GM12874 (cell line): ENCODE data around the gene FAM13B.

Source experiments
- CTCF ChIP-seq: IDR thresholded peaks from 2 replicates; pipeline ENCODE4 v1.5.1; 2011; ENCODE audit warnings: low read depth, mild to moderate bottlenecking, control low read depth, low read length, moderate library complexity; ENCODE audit not compliant: insufficient read depth

FAM13B gene

GRCh38 chr5:138000102-138000723, 32.7 kb downstream of the FAM13B start:
- TF ChIP-seq CTCF = no peak

DNA sequence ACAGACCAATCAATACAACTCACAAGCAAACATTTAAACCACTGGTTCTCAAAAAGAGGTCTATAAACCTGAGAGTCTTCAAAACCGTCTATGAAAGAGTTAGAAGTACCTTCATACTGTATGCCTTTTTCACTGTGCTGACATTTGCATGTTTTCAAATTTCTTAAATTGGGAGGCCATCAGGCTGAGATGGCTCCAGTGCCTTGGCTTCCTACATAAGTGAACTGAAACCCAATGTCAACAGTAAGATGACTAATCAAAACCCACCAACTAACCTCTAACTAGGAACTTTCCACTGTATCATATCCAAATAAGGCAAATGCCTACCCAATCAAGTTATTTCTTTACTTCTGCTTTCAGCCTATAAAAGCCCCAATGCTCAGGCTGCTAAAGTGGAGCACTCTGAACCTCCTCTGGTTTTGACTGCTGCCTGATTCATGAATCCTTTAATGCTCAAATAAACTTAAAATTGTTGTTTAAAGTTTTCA, 35.1 kb downstream of the FAM13B start:
- no peak for TF ChIP-seq CTCF

DNA sequence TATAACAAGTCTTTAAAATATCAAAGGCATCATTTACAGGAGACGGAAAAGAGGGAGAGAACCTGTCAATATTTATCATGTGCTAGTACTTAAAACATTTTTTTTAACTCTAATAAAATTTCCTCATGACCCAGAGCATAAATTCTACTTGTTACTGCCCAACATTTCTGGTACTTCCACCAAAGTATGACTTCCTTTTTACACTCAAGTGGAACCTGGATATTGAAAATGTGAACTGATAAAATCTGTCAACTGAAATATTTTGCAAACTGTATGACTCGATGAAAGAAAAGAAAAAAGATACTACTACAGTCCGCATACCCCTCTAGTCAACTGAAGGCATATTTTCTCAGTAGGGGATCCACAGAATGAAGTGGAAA, 37.1 kb downstream of the FAM13B start:
- no peak for TF ChIP-seq CTCF

DNA sequence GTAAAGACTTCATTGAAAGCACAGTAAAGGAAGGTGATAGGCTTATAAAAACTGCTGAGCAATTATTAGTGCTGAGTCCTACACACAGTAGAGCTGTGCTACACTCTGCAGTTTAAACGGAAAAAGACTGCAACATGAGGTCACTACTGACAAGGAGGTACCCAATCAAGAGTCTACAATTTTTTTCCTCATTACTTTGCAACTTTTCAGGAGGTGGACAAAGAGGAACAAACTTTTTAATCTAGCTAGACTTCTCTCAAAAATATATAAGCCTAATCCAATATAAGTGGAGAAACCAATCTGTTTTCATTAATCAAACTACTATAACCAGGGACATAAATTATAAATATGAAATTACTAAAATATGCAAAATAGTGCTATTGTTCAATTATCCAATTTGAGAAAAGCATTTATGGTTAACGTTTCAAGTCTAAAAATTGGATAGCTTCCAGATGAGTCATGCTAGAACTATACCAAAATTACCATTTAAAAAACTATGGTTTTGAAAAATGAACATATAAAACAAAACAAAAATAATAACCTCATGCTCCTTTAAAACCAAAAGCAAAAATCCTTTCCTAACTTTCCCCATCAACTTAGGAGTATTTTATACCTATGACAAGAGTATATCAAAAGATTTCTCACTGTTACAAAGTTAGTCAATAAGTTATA, 37.7 kb downstream of the FAM13B start:
- no peak for TF ChIP-seq CTCF

DNA sequence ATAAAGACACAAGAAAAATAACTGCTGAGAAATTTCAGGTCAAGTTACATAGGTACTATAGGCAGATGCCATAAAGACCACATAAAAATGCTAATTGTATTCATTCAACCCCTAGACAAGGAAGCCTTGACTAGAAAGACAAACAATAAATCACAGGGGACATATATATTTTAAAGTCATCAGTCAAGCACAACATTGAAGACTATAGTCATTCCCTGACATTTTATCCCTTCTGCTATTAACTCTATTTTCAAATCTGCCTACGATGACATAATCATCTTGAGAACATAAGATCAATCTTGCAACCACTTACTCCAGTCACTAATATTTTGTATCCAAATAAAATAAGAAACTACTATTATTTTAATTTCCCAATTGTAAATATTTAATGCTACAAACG, 38.3 kb downstream of the FAM13B start:
- TF ChIP-seq CTCF = no peak

DNA sequence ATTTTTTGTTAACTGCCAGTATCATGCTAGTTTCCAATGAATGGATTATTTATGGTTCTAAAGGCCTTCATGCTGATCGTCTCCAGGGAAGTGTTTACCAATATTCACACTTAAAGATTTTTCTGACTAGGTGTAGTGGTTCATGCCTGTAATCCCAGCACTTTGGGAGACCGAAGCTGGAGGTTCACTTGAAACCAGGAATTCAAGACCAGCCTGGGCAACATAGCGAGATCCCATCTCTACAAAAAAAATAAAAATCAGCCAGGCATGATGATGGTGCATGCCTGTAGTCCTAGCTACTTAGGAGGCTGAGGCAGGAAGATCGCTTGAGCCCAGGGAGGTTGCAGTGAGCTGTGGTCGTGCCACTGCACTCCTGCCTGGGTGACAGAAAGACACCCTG, 43.5 kb downstream of the FAM13B start:
- no peak for TF ChIP-seq CTCF

GRCh38 chr5:137975208-137975607, 57.7 kb downstream of the FAM13B start:
- TF ChIP-seq CTCF = no peak
